Raji (cell line): Measurements from ENCODE around the gene MECR.
A peak's percentile ranks its signal among the peaks of the same experiment; 100 is the strongest.

Source experiments
- POLR2A ChIP-seq: IDR thresholded peaks from 2 replicates; pipeline ENCODE4 v1.6.1; 2011; ENCODE audit warnings: low read depth, low read length, control low read depth; ENCODE audit not compliant: insufficient read depth

Gene MECR

DNA sequence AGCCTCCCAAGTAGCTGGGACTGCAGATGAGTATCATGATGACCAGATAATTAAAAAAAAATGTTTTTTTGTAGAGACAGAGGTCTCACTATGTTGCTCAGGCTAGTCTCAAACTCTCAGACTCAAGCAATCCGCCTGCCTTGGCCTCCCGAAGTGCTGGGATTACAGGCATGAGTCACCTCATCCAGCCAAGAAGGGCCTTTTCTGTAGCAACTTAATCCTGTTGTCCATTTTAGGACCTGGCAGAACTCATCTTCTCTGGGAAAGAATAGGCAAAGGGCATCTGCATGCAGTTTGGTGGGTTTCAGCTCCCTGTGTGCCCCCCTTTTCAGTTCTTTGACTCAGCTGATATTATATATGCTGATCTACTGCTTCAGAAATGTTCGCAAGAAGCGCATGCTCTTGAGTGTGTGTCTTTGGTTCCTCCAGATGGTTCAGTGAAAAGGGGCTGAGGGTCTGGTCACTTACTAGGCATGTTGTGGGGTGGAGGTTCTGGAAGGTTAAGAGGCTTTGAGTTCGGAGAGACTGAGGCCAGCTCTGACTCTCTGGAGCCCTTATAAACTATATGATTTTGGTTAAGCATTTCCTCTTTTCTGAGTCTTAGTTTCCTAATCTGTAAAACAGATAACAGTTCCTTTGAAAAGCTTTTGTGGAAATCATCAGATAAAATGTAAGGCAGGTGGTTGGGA lies 29.7 kb downstream of the MECR start:
- no peak for TF ChIP-seq POLR2A

DNA sequence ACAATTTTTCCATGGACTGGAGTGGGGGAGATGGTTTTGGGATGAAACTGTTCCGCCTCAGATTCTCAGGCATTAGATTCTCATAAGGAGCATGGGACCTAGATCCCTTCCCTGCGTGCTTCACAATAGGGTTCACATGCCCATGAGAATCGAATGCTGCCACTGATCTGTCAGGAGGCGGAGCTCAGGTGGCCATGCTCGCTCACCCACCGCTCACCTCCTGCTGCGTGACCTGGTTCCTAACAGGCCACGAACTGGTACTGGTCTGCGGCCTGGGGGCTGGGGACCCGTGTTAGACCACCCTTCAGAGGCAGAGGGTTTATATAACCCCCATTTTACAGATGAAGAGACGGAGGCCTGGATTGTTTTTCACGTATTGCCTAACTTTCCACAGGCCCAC lies 32.7 kb downstream of the MECR start:
- no peak for TF ChIP-seq POLR2A

DNA sequence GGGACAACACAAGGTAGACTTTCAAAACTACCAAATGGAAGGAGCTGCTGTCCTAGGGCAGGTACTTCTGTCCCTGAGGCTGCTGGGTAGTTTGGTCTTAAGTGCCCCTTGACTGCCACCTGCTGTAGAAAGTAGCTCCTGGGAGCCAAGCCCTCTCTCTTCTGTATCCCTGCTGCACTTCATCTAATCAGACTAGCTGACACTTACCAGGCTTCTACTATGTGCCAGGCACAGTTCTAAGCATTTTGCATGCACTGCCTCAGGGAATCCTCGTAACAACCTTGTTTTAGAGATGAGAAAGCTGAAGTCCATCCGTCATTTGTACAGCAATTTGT lies 33.2 kb downstream of the MECR start:
- TF ChIP-seq POLR2A = no peak

DNA sequence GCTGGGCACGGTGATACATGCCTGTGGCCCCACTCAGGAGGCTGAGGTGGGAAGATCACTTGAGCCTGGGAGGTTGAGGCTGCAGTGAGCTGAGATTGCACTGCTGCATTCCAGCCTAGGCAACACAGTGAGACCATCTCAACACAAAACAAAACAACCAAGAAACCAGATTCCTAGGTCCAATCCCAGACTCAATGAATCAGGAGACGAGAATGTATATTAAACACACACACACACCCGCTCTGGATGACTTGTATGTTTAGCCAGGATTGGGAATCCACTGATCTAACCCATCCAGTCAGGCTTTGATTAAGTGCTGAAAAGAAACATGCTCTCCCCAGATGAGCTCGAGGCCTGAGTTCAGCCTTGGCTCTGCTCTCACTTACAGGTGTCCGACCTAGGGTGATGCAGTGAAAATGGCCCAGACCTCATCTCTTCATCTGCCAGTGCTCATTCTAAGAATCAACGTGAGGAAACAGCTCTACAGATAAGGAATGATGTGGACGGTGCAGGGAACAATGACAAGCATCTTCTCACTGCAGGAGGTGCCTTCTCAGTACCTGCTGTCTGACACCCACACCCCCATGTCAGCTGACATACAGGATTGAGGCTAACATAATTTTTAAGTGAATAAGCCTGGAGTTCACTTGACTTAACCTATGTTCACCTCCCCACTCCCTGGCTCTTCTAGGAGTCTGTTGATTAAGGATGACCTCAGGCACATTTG lies 33.7 kb downstream of the MECR start:
- TF ChIP-seq POLR2A = no peak

DNA sequence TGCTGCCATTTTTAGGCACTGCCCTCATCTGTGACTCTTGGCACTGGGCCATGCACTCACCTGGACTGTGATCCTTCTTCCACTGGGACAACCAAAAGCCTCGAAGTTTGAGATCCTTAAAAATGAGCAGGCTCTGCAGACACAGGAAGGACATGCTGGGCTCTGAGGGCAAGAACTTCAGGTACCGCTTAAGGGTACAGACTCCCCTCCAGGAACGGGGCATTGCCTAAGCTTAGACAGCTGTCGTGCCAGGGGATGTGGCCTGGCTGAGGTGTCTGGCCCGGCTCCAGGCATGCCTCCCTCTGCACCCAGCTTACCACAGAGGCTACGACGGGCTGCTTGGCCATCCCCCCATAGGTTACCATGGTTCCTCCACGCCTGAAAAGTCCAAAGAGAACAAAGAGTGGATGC lies 34.8 kb downstream of the MECR start:
- TF ChIP-seq POLR2A = no peak

DNA sequence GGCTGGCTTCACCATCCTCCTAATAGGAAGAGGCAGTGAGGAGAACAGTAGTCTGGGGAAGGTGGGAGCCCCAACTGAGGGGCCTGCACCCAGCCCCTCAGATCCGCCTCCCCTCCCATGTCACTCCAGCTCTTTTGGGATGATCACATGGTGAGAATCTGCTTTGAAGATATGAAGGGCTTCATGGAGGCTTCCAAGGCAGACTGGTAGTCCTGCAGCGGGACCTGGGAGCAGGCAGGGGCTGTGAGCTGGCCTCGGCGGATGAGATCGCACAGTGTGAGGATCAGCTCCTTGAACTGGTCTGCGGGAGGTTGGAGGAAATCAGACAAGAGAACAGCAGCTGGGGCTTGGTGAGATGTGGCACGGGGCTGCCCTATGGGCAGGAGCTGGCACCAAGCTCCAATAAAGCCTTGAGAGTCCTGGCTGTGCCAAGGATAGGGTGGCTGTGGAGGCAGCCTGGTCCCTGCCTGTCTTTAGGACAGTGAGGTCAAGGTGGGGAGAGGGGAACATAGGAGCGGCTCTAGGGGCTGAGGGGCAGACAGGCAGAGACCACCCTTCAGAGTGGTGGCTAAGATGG lies 36.8 kb downstream of the MECR start:
- no peak for TF ChIP-seq POLR2A

DNA sequence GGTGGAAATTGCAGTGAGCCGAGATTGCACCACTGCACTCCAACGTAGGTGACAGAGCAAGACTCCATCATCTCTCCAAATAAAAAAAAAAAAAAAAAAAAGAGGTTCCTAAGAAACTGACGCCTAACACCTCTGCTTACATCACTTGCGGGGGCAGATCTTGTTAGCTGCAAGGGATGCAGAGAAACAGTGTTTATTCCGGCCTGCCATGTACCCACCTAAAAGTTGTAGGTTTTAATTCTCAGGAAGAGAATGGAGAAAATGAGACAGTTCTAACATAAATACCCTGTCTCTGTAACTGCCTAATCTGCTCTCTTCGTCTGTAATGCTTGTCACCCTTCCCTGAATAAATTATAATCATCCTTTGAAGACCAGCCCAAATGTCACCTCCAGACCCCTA lies 40.0 kb downstream of the MECR start:
- TF ChIP-seq POLR2A = no peak

DNA sequence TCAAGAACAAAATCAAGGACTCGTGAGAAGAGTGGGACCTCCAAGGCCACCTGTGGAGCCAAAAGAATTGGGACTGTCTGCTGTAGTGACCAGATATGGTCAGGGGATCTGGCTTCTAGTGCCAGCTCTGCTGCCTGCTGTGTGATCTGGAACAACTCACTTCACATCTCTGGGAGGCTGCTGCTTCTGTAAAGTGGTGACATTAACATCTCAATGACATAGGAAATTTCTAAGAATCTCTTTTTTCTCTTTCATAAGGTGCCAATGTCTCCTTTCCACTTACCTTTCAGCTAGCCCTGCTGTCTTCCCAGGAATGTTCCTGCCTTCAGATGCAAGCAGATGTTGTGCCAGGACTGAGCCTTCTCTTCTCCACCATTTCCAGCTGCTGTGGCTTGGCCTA lies 44.0 kb downstream of the MECR start:
- no peak for TF ChIP-seq POLR2A

DNA sequence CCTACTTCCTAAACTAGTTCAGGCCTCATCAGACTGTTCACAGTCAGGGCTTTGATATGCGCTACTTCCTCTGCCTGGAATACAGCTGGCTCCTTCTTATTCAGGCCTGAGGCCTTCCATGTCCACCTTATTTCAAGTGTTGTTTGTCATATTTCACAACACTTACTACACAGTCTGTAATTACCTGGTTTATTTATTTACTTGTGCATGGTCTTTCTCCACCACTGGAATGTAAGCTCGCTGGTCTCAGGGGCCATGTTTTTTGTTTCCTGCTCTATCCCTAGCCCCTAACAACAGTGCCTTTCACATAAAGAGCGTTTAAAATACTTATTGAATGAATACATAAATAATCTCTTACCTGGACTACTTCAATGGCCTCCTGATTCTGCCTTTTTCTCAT lies 44.5 kb downstream of the MECR start:
- TF ChIP-seq POLR2A = no peak

DNA sequence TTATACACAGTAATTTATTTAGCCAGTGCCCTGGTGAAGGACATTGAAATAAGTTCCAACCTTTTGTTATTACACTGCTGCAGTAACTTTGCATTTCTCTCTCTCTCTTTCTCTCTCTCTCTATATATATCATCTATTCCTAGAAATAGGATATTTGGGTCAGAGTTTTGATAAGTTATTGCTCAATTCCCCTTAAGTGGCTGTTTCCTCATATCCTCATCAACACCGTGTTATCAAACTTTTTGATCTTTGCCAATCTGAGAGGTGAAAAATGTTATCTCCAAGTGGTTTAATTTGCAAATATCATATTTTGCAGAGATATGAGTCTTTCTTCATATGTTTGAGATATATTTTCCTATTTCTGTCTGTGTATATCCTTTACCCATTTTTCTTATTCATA lies 47.4 kb downstream of the MECR start:
- no peak for TF ChIP-seq POLR2A

DNA sequence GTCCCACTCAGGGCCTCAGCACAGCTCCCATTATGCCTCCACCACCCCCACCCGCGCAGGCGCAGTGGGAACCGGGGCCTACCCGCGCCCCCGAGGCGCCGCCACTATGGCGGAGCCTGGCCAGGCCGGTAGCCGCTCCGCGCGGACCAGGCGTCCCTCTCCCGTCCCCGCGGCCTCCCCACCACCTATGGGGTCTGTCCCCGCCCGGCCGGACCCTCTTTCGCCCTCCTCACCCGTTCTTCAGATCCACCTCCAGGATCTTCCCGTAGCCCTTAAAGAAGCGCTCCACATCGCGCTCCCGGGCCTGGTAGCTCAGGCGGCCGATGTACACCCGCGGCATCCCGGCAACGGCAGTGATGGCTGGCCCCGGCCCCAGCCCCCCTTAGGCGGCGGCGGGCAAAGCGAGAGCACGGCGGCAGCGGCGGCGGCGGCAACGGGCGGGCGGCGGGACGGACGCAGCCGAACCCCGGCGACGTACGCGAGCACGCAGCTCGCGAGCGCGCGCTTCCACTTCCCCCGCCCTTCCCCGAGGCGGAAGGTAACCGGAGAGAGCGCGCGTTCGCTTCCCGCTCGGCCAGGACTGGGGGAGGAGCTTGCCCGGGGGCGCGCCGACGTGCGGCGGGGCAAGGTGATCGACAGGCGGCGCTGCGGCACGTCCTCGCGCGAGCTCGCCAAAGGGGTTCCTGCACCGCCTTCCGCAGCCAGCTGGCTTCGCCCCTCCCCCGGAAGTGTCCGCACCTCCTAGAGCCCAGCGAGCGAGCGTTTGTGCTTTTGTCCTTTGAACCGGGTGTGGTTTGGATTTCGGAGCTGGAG lies 49.1 kb downstream of the MECR start, which contains the start of gene SRSF4:
Gene SRSF4, minus strand, starts transcription at position 488 of the 813 bp plus-strand sequence. Its CDS starts 148 bp downstream, at position 340.
- peak; percentile 84 for TF ChIP-seq POLR2A

DNA sequence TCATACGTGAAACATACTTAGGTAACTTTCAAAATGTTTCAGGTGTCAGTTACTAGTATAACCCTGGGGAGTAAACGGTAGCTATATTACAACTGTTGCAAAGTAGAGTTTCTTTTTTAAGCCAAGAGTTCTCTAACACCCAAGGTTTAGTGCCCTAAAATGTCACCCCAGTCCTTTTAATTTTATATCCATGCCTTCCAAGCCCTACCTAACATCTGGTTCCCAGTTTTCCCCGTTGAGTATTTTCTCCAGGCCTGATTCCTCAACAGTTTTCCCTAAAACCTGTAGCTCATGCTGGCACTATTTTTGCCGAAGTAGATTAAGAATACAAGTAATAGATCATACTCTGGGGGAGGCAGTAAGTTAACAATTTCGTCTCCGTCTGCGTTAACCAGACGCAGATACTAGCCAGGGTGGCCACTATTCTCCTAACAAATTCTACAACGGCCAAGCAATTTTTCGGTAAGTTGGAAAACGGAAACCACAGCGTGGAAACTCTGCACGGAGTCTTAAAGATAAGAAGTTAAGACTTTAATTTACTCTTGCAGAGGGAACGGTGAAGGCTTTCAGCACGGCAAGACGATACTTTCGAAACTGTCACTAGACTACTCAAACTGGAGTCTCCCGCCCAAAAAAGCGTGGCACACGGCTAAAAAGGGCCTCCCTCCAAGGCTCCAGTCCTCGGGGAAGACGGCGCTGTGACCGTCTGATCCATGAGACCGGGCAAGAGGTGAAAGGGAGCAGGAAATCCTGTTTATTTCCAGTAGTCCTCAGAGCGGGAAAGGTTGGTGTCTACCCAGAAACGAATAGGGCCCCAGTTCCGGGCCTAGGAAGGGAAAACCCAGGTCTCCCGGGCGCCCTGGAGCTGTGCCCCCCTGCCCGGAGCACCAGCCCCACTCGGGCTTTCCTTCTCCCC lies 50.0 kb downstream of the MECR start:
- TF ChIP-seq POLR2A = no peak

DNA sequence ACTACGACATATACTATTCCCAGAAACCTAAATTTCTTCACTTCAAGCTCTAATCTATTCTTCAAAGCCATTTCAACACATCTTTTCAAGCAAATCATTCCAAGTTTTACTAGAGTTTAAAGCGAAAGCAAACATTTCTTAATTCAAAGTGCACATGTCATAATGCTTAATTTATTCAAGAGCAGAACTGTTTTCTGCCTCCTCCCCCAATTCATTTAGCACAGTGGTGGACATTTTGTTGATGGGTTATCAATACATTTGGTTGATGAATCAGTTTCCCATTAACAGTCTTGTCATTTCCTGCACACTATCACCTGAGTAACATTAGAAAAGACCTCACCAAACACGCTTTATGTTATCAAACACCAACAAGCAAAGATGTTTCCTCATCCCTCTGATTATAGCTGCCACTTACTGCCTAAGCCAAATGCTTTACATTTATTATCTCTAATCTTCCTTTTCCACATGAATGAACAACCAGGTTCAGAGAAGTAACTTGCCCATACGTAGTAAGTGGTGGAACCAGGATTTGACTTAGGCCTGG lies 51.0 kb downstream of the MECR start:
- TF ChIP-seq POLR2A = no peak

DNA sequence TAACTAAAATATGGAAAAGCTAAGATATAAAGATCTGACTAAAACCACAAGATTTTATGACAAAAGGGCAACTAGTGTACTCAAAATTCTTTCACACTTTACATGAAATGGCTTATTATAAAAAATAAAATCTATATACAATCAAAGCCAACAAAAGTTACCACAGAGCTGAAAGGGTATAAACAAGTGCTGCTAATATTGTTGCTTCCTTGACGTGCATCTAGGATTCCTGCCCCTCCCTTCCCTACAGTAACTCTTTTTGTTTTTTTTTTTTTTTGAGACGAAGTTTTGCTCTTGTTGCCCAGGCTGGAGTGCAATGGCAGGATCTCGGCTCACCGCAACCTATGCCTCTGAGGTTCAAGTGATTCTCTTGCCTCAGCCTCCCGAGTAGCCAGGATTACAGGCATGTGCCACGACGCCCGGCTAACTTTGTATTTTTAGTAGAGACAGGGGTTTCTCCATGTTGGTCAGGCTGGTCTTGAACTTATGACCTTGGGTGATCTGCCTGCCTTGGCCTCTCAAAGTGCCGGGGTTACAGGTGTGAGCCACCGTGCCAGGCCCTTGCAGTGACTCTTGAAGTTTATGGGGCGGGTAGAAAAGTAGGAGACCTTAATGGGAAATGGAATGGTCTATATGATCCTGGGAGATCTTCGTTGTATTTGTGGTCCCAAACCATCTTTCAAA lies 53.6 kb downstream of the MECR start:
- TF ChIP-seq POLR2A = no peak

DNA sequence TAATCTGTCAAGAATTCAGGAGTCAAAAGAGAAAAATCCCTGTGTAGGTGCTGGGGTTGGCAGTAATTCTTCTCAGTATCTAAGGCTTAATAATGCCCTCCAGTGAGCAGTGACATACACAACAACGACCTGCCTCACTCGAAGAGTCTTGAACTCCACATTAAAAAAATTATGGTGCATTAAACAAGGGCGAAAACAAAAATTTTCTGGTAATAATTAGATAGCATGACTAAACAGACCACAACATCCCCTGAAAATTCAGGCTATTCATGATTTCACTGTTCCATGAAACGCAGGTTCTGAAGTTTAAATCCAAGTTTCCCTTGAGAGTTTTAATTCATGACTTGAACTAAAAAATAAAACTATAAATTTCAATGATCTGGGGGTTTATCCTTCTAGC lies 54.2 kb downstream of the MECR start:
- TF ChIP-seq POLR2A = no peak
